Embryonic facial prominence (tissue), 1 donor: ENCODE data around the gene LSM5.
A peak's percentile ranks its signal among the peaks of the same experiment; 100 is the strongest.

Experiments used
- DNase-seq: peaks from one replicate; pipeline ENCODE4 v3.0.0-alpha.2; 2016; ENCODE audit errors: extremely low spot score

Gene LSM5

GRCh38 chr7:32490127-32490796, at the start of gene LSM5:
Gene LSM5 (minus strand): TSS chr7:32490380. CDS start chr7:32490365, 15 bp downstream.
- DNase-seq: peak; percentile 85

DNA sequence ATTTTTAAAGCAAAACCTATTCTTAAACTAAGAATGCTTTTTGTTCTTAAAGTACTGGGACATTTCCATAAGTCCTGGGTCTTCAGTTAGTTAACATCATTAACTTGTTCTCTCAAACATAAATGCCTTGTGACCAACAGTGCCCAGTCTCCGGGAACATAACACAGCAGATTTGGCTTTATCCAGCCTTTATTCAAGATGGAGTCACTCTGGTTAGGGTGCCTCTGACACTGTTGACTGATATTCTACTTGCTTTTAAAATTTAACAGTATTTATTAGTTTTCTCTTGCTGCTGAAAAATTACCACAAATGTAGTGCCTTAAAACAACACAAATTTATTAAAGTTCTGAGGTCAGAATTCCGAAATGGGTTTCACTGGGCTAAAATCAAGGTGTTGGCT, 49.2 kb upstream of the LSM5 start:
- no peak for DNase-seq

DNA sequence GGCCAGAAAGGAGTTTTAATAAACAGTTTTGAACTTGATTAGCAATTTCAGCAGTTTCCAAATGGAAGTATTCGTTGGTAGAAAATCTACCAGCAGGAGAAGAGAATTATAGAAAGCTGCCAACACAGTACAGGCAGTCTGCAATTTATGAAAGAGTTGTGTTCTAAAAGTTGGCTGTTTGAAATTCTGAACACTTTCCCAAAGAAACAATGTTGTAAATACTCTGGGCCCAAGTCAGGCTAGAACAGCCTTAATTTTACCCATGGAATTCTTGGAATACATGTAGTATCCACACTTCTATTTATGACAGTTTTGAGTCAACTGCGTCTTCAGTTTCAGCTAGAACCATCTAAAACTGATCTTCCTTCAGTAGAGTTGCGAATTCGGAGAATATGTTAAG, 47.6 kb upstream of the LSM5 start:
- DNase-seq: no peak

- DNase-seq: no peak
Measured at GRCh38 chr7:32536585-32536984, 46.4 kb upstream of the LSM5 start.

- DNase-seq: no peak
Measured at GRCh38 chr7:32536016-32536415, 45.8 kb upstream of the LSM5 start.

GRCh38 chr7:32535162-32535702, 45.1 kb upstream of the LSM5 start:
- DNase-seq: no peak

DNA sequence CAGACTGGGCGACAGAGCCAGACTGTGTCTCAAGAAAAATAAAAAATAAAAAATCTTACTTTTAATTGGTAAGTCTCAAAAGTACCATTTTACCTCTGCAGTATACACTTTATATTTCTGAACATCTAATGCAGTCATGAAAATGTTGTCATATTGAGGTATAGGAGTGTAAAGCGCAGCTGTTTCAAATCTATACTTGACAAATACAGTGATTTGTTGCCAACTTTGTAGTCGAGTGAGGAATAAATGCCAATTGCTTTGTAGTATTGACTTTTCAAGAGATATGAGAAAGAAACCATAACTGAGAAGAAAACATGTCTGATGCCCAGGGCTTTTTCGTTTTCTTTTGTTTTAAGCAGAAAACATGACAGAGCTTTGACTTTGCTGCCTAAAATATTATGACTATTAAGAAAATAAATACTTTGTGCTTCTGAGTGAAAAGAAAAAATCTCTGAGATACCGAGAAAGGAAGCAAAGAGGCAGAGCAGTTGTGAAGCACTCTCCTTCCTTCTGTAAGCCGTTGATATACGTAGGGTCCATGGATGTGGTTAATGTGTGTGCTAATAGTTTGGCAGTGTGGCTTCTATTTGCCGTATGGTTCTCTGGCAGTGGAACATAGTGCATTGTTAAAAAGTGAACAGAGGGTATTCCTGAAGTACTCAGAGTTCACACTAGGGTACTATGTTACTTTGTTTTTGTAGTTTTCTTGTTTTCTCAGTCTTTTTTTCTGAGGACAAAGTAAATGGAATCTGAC, 43.3 kb upstream of the LSM5 start:
- DNase-seq: no peak

DNA sequence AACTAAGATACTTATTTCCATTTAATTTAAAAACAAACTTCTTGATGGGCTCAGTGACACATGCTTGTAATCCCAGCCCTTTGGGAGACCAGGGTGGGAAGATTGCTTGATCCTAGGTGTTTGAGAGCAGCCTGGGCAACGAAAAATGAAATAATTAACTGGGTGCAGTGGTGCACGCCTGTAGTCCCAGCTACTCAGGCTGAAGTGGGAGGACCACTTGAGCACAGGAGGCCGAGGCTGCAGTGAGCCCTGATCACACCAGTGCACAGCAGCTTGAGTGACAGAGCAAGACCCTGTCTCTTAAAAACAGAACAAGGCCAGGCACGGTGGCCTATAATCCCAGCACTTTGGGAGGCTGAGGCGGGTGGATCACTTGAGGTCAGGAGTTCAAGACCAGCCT, 42.5 kb upstream of the LSM5 start:
- DNase-seq: no peak

DNA sequence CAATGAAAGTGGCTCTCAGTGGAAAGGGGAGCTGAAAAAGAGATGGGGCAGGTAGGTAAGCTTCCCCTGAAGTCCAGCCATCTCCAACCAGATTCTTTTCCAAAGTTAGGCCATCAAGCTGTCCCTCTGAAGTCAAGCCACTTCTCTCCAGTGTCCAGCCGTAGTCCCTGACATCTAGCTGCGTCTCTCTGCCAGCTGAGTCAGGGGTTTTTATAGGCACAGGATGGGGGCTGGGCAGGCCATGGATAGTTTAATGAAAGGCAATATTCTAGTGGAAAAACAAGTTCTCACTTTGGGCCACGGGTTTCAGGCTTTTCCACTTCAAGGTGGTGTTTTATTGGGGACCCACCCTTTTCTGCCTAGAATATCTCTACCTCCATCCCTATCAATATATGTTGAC, 41.9 kb upstream of the LSM5 start:
- no peak for DNase-seq

DNA sequence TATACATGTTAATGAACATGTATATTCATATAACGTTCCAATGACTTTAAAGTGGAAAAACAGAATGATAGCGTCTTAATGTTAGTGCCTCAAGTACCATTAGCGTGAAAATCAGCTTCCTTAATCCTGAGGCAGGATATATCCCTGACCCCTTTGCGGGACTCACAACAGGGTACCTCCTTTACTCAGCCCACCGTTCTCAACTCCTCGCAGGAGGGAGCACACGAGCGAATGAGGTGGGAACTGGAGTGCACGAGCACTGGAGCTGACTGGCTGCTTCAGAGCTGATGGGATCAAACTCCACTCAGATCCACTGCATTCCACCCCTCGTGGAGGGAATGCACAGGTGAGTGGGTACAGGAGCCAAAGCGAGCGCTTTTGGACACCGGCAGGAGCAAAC, 41.2 kb upstream of the LSM5 start:
- DNase-seq: no peak

DNA sequence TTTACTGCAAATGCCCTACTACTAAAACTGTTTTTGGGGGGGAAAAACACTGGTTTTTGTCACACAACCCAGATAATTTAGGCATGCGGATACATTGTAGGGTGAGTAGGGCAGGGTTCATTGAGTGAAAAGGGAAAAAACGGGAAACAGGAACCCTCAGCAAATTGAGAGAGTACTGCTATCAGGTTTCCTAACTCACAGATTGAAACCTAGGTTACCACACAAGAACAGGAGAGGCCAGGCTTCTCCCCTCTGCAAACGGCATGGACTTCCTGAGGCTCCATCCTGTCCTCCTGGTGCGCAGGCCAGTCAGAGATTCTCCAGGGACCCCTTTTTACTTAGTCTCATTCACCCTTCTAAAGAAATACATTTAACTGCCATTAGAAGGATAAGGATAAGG, 35.7 kb upstream of the LSM5 start:
- DNase-seq: no peak

DNA sequence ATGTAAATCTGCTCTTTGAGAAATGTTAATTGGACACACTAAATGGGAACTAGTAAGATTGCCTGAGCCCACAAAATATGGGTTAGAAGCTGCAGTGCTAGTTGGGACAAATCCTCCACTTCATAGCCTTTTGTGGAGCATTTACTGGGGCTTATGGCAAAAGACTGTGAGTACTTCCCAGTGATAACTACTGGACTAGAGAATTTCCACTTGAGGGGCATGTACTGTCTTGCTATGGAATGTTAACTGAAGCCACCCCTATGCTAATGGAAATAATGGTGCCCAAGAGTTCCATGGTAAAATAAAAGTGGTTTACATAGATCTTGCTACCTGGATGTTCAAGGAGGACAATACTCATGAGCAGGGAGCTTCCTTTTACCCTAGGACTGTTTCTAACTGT, 34.5 kb upstream of the LSM5 start:
- DNase-seq: no peak

GRCh38 chr7:32522746-32523530, 32.8 kb upstream of the LSM5 start:
- no peak for DNase-seq

DNA sequence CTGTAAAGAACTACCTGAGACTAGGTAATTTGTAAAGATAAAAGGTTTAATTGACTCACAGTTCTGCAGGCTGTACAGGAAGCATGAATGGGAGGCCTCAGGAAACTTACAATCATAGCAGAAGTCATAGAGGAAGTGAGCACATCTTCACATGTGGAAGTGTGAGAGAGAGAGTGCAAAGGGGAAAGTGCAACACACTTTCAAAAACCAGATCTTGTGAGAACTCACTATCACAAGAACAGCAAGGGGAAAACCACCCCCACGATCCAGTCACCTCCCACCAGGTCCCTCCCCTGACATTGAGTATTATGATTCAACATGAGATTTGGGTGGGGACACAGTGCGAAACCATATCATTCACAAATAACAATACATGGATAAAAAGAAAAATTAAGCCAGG, 29.6 kb upstream of the LSM5 start:
- DNase-seq: no peak

- no peak for DNase-seq
Measured at GRCh38 chr7:32518534-32519140, 28.5 kb upstream of the LSM5 start.

GRCh38 chr7:32516551-32517100, 26.4 kb upstream of the LSM5 start:
- DNase-seq: no peak

DNA sequence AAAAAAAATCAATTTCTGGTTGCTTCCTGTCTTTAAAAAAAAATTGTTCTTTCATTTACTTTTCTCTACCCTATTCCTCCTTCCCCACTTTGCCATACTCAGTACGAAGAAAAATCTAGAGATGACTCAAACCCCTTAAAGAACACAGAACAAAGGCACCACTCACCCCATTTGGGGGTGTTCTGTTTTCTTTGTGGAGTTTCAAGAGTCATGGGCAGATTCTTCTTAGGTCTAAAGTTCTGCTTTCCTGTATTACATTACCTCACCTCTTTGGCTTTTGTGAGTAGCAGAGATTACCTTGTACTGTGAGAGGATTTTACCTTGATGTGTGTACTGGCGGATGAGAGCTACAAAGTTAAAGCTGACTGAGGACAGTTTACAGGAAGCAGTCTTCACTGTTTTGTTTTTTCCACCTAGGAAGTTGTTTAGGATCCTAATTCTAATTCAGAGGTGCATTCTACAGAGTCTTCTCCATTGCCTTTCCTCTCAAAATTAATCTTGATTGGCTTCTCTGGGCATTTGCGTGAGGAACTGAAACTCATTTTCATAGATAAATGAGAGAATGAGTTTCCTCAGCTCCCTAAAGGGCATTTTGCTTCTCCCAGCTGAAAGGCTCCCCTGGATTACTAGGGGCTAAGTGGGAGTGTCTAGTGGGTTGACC, 25.8 kb upstream of the LSM5 start:
- no peak for DNase-seq

- no peak for DNase-seq
Measured at GRCh38 chr7:32513210-32513609, 23.0 kb upstream of the LSM5 start.

DNA sequence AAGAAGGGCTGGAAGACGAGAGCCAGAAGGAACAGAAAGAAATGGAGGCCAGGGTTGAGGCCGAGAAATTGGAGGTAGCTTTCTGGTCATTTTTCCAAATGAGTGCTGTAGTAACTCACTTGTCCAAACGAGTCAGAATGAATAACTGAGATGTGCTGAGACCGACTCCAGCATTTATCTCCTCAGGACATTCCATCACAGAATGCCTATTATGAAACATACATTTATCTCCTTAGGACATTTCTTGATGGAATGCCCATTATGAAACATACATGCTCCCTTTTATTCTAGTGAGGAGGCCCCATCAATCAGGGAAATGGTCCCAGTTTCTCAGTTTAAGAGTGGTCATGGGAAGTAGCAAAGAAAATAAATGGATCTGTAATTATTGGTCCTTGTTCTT, 21.6 kb upstream of the LSM5 start:
- DNase-seq: no peak

GRCh38 chr7:32507414-32507813, 17.2 kb upstream of the LSM5 start:
- no peak for DNase-seq
